ENCODE measurements around the gene TRIOBP. TPM values are rescaled to one million over a fixed set of nuclear protein-coding genes. Genes with fewer than 3 reads are reported as not detected.

The TRIOBP gene
- total RNA-seq, 1 donor from 2014 or later, result 85.0 TPM

DNA sequence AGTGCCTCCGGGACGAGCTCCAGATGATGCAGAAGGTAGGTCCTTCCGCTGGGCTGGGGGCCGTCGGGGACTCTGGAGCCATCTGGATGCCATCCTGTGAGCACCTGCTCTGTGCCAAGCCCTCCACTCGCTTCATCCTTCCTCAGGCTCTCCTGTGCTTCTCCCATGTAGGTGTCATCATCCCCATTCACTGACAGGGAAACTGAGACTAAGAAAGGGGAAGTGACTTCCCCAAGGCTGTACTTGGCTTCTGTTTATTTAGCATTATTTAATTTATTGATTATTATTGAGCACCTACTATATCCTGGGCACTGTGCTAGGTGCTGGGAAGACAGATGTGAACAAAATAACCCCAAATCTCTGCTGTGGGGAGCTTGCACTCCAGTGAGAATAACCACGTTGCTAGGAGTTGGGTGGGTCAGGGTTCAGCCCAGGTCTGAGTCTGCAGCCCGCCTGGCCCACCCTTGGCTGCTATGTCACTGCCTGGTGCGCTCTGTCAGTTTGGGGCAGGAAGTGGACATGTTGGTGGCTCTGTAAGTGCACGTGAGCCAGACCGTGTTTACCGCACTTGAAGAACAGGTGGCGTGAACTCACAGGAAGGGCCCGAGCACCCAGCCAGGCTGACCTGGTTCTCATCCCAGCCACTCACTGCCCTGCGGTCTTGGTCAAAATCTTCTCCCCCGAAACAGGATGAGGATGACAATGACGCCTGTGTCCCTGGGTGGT is 75.0 kb downstream of the TRIOBP start:
- peaks cover 65% of the 10 kb centered on the region for H3K36me3 ChIP-seq
- ATAC-seq, result no peak
- no peak overlapping the region for H3K4me3 ChIP-seq

DNA sequence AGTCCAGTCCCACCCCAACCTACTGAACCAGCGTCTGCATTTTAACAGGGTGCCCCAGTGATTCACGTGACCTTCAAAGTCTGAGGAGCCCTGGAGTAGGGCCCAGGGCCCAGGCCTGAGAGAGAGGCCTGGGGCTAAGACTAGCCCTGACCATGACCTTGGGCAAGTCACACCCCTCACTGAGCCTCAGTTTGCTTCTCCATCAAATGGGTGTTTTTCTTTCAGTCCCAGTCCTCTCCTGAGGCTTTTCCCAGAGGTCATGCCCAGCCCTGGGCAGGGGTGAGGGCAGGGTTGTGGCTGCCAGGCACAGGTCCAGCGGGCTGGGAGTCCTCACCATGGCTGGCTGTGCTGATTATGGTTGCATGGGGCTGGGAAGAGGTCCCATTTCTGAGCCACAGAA is 77.9 kb downstream of the TRIOBP start:
- DNase-seq (no peak), ATAC-seq (no peak)
- H3K4me3 ChIP-seq, result no peak overlapping the region
- H3K9me3 ChIP-seq, result no peaks in the 10 kb centered on the region
- TF ChIP-seq, protein P1, sequence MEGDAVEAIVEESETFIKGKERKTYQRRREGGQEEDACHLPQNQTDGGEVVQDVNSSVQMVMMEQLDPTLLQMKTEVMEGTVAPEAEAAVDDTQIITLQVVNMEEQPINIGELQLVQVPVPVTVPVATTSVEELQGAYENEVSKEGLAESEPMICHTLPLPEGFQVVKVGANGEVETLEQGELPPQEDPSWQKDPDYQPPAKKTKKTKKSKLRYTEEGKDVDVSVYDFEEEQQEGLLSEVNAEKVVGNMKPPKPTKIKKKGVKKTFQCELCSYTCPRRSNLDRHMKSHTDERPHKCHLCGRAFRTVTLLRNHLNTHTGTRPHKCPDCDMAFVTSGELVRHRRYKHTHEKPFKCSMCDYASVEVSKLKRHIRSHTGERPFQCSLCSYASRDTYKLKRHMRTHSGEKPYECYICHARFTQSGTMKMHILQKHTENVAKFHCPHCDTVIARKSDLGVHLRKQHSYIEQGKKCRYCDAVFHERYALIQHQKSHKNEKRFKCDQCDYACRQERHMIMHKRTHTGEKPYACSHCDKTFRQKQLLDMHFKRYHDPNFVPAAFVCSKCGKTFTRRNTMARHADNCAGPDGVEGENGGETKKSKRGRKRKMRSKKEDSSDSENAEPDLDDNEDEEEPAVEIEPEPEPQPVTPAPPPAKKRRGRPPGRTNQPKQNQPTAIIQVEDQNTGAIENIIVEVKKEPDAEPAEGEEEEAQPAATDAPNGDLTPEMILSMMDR (IDR thresholded peaks at IDR 0.05), result no peak
- H3K27ac ChIP-seq, result no peak overlapping the region
- intact Hi-C loops (cut with DNase I), result no loop called here
- H3K36me3 ChIP-seq, result peaks cover 39% of the 10 kb centered on the region
- no peaks in the 10 kb centered on the region for H3K27me3 ChIP-seq
- H3K4me1 ChIP-seq, result no peaks in the 10 kb centered on the region

More for the DNA sequence above, 75.0 kb downstream of the TRIOBP start:
- no peaks in the 10 kb centered on the region for H3K27me3 ChIP-seq
- TF ChIP-seq, protein P1 (IDR thresholded peaks at IDR 0.05), result no peak
- no peak for DNase-seq
- intact Hi-C loops (cut with DNase I), result no loop called here
- H3K27ac ChIP-seq, result no peak overlapping the region
- H3K4me1 ChIP-seq, result no peaks in the 10 kb centered on the region
- H3K9me3 ChIP-seq, result no peaks in the 10 kb centered on the region

DNA sequence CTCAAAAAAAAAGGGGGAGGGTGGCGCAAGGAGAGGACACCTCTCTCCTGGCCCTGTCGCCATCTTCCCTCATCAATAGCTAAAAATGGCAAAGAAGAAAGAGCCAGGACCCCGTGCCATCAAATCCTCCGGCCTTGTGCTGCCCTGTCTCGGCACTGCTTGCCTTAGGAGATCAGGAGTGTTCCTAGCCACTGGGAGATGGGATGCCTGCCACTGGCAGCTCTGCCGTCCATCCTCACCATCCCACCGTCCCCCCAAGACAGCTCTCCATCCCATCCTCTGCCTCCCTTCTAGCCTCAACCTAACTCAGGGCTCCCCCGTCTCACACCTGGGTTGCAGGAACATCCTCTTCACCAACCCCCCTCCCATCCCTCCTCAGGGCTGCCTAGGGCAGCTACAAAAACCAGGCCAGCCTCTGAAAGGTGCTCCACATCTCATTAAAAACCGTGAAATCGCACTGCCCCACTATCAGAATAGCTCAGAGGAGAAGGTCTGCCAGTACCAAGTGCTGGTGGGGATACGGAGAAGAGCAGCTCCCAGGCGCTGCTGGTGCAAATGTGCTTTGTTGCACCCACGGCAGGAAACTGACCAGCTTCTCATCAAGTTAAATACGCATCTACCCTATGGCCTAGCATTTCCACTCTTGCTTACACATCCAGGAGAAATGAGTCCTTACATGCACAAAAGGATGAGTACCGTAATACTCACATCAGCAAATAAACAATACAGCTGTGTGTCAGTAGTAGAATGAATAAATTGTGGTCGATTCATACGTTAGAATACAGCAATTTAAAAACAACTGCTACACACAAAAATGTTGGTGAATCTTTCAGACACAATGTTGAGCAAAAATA is 79.2 kb downstream of the TRIOBP start:
- intact Hi-C loops (cut with DNase I), result no loop called here
- Histone ChIP-seq H3K4me1 (no peaks in the 10 kb centered on the region), H3K4me3 (no peak overlapping the region), H3K36me3 (peaks cover 32% of the 10 kb centered on the region), H3K9me3 (no peaks in the 10 kb centered on the region), H3K27me3 (no peaks in the 10 kb centered on the region), H3K27ac (no peak overlapping the region)
- TF ChIP-seq, protein P1 (IDR thresholded peaks at IDR 0.05), result no peak
- no peak for DNase-seq
- ATAC-seq, result no peak

DNA sequence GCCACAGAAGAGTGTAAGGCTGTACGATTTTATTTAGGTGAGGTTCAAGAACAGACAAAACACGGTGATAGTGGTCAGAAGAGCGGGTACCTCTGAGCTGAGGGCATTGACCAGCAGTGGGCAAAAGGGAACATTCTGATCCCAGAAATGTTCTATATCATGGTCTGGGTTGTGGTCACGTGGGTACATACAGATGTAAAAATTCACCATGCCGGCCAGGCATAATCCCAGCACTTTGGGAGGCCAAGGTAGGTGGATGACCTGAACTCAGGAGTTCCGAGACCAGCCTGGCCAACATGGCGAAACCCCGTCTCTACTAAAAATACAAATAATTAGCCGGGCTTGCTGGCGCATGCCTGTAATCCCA is 79.8 kb downstream of the TRIOBP start:
- H3K9me3 ChIP-seq, result no peaks in the 10 kb centered on the region
- ATAC-seq (no peak), DNase-seq (no peak)
- H3K27ac ChIP-seq, result no peak overlapping the region
- no peaks in the 10 kb centered on the region for H3K4me1 ChIP-seq
- no peak overlapping the region for H3K4me3 ChIP-seq
- intact Hi-C loops (cut with DNase I), result no loop called here
- no peaks in the 10 kb centered on the region for H3K27me3 ChIP-seq
- TF ChIP-seq, protein P1 (IDR thresholded peaks at IDR 0.05), result no peak
- peaks cover 26% of the 10 kb centered on the region for H3K36me3 ChIP-seq

DNA sequence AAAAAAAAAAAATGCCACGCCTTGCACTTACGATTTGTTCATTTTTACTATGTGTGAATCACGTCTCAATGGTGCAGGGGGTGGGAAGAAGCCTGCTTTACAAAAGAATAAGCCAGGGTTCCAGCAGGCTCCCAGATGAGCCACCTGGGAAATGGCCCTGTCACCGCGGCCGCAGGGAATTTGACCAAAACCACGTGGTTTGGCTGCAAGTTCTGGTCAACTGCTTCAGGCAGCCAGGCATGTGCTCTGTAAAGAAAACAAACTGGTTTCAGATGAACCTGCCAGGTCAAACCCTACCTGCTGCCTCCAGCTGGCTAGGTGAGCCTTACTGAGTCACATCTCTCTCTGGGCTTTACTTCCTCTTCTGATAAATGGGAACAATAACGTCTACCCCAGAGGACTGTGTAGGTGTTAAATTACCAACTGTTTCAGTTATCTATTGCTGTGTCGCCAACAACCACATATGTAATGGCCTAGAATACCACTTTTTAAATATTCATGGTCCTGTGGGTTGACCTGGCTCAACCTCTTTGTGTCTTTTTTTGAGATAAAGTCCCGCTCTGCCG is 80.4 kb downstream of the TRIOBP start:
- Histone ChIP-seq H3K4me3 (no peak overlapping the region), H3K9me3 (no peaks in the 10 kb centered on the region), H3K27me3 (no peaks in the 10 kb centered on the region), H3K4me1 (no peaks in the 10 kb centered on the region), H3K27ac (no peak overlapping the region), H3K36me3 (peaks cover 20% of the 10 kb centered on the region)
- TF ChIP-seq, protein P1 (IDR thresholded peaks at IDR 0.05), result no peak
- intact Hi-C loops (cut with DNase I), result no loop called here
- DNase-seq (peak; percentile 75), ATAC-seq (peak; percentile 78)
